Gastrocnemius medialis (tissue), 4 donors: ENCODE measurements around the gene CLMN.

Experiments
- CTCF ChIP-seq, 5 experiments: fragments of 450-650 bp in 3 of 5; fragments of 200-600 bp in 2 of 5; sonication (generic) in 2 of 5; IDR thresholded peaks in 4 of 5; conservative IDR thresholded peaks in 1 of 5; 1 replicate in 4 of 5; 2 replicates in 1 of 5; pipeline ENCODE4 v1.5.1; 2016 to 2019; ENCODE audit warnings: antibody characterized with exemption in 5 of 5, mild to moderate bottlenecking in 3 of 5, moderate library complexity in 3 of 5
- POLR2A ChIP-seq, 2 donors: fragments of 450-650 bp; IDR thresholded peaks; one replicate each; pipeline ENCODE4 v1.6.1; 2017; ENCODE audit warnings: antibody characterized with exemption in 2 of 2, mild to moderate bottlenecking in 2 of 2, moderate library complexity in 2 of 2

DNA sequence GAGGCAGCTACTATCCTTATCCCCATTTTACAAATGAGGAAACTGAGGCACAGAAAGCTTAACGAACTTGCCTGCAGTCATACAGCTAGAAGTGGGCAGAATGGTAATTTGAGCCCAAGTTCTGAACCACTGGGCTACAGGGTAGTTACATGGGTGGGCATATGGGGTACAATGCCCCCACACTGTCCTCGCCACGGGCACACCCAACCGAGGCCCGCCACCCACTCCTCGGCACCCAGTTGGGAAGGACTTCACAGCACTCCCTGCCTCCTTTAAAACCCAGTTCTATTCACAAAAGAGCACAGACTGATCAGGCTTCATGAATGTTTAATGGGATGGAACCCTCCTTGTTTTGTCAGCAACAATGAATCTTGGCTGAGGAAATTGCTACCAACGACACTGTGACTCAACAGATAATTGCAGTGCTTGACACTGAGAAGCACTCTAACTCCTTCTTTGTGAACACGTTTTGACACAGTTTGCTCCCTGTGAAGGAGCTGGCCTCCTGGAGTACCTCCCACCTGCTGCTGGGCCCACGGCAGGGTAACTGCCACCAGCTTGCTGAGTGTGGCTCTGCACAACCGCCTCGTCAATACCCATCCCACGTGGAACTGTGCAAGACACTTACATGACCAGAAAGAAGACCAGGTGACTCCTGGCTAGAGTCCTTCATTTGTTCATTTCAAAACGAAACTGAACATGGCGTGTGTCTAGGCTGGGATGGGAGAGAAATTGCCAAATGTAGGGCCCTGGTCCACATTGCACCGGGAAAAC lies 63.5 kb downstream of the CLMN start:
- no peak for TF ChIP-seq CTCF (IDR thresholded peaks at IDR 0.05 in 4 of 5, conservative IDR thresholded peaks at IDR 0.05 in 1 of 5)
- TF ChIP-seq POLR2A (IDR thresholded peaks at IDR 0.05) = no peak
